ENCODE measurements around the gene MYO16.

The MYO16 gene

DNA sequence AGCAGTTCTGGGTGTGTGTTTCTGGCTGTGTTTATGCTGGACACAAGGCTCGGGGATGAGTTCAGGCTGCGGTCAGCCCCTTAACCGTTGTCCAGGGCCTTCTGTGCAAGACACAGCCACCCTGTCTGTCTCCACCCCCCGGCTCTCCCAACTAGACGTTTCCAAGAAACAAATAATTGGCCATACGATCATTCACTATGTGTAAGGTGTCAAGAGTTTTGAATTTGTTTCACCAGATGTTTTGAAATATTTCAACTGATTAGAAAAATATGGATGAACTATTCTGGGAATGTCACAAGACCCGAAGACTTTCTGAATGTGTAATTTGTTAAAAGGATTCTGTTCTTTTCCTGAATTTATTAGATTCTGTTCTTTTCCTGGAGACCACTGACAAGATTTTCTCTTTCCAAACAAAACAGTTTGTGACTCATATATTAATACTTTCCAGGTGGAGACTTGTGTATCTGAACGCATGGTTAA is 318.2 kb downstream of the MYO16 start:
- DNase-seq = no peak

GRCh38 chr13:108948251-108948671 is 318.9 kb downstream of the MYO16 start:
- DNase-seq = no peak

GRCh38 chr13:108950333-108951010 is 321.1 kb downstream of the MYO16 start:
- no peak for DNase-seq

DNA sequence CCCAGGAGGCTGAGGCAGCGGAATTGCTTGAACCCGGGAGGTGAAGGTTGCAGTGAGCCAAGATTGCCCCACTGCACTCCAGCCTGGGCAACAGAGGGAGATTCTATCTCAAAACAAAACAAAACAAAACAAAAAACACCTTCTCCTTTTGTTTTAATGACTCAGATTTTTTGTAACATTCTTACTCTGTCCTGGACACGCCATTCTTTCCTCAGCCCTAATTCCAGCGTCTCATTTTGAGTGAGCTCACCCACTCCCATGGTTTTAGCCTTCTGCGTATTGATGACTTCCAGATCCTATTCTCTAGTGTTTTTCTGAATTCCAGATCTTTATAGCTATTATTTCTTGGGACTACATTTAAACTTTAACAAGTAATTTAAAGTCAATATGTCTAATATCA is 326.3 kb downstream of the MYO16 start:
- no peak for DNase-seq

- no peak for DNase-seq
Observed at GRCh38 chr13:108957369-108958012, 328.1 kb downstream of the MYO16 start.

DNA sequence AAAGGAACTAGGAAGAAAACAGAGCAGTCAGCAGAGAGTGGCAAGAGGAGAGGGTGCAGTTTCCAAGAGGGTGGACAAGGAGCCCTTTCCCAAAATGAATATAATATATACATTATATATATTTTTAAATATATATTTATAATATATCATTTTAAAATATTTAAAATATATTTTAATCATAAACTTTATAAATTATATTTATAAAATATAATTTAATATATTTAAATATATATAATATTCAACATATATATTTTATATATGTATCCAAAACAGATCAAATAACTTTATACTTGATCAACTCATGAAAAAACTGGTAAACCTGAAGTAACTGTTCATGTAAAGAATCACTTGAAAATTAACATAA is 328.6 kb downstream of the MYO16 start:
- DNase-seq = no peak

- DNase-seq = no peak
Observed at GRCh38 chr13:108959234-108959633, 329.8 kb downstream of the MYO16 start.

DNA sequence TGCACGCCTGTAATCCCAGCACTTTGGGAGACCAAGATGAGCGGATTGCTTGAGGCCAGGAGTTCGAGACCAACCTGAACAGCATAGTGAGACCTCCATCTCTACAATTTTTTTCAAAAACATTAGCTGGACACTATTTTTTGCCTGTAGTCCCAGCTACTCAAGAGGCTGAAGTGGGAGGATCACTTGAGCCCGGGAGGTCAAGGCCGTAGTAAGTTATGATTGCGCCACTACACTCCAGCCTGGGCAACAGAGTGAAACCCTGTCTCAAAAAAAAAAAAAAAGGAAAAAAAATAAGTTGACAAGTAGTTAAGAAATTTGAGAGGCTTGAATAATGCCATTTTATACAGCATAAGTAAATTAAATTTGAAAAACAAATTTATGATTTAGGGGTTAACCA is 330.6 kb downstream of the MYO16 start:
- no peak for DNase-seq

GRCh38 chr13:108961542-108962125 is 332.2 kb downstream of the MYO16 start:
- DNase-seq = peak; percentile 83

DNA sequence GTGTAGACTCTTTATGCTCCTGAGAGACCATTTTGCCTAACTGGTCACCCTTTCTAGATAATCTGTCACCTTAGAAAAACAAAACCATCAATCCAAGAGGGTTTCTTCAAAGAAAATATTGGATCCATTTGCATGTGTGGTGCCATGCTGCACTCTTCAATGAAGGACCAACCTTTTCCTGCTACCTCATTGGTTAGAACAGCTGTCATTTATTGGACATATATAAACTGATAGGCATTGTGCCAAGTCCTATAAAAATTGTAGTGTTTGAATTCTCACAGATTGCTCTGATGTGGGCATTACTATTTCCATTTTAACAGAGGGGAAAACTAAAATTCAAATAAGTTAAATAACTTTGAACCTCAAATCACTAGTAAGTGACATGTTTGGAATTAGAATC is 333.2 kb downstream of the MYO16 start:
- no peak for DNase-seq

- no peak for DNase-seq
Observed at GRCh38 chr13:108963276-108963810, 333.9 kb downstream of the MYO16 start.

DNA sequence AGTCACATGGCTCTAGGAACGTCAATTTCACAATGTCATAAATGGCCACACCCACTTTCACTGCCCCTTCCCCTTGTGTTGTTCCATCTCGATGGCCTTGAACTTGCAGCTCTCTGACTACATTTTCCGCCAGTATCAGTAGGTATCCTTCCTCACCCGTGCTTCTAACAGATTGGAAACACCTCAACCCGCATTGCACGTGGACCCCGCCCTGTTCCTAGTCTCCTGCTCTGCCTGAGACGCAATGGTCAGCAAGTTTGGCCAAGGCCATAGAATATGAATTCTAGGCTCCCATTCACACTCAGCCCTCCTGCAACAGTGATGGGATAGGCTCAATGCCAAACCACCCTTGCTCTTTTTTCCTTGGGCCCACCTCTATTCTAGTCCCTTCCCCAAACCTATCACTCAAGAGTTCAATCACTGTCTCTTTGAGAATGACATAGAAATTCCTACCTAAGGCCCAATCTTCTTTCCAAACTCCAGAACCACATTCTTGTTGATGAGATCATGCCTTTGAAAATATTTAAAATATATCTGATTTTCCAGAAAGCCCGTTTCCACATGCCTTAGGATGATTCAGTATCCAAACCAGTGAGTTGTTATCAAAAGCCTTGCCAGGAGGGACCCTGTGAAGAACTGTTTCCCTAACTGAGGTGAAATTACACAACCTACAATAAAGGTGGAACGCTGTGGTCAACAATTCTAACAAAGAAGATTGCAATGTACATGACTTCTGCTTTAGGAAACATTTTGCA is 334.6 kb downstream of the MYO16 start:
- DNase-seq = no peak

DNA sequence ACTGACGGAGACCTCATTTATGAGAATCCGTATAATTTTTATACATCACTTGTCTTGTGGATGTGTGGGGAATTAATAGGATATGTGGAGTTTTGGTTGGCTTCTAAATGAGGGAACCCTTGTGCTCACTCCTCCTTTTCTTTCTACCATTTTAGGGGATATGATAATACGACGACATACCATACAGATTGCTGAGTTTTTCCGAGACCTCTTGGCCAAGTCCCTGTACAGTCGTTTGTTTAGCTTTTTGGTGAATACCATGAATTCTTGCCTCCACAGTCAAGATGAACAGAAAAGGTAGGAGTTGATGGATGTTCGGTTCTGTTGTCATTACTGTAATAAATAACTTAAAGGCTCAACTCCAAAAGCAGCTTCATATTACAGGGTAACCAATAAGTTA is 335.2 kb downstream of the MYO16 start:
- DNase-seq = no peak

- DNase-seq = no peak
Observed at GRCh38 chr13:108967371-108967770, 338.0 kb downstream of the MYO16 start.

DNA sequence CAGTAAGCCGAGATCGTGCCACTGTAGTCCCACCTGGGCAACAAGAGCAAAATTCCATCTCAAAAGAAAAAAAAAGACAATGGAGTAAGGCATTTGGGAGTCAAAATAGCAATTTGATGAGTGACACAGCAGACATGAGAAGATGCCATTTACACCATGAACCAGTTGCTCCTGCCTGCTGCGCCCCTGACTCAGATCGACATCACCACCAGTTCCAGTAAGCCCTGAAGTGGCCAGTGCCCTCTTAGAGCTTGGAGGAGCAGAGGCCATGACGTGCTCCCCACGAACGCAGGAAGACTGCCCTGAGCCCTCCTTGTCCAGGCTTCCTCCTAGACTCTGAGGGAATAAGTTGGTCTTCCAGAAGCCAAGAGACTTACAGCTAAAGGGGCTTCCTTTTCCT is 339.2 kb downstream of the MYO16 start:
- no peak for DNase-seq

DNA sequence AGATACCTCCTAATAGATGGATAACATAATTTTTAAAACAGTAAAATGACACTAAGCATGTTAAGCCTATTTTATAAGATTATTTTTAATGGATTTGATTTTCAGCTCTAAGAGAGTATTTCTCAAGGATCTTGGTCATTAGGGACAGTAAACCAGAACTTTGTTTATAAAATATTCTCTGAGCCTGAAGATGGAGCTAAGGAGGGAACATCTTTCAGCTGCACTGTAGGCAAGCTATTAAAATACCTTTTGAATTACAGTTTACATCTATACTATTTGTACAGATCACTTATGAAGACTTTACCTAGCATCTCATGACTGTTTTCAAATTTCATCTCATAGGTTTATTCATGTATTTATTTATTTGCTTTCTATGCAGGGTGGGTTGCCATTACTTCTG is 345.3 kb downstream of the MYO16 start:
- DNase-seq = no peak

DNA sequence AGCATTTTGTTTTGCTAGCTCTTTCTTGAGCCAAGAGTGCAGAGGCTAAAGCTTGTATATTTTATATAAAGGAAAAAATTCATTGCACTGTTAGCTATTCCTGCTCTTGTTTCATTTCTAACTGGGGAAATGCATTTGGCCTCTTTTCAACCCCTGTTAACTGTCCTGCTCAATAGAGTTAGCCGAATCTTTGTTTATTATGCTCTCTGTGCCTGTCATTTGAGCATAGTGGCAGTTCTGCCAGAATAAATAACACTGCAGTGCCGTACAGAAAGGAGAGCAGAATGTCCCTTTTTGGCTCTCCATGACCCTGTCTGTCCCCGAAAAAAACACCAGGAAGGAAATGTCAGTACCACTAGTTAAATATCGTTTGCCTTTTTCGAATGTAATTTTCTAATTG is 350.8 kb downstream of the MYO16 start:
- DNase-seq = peak; percentile 78

DNA sequence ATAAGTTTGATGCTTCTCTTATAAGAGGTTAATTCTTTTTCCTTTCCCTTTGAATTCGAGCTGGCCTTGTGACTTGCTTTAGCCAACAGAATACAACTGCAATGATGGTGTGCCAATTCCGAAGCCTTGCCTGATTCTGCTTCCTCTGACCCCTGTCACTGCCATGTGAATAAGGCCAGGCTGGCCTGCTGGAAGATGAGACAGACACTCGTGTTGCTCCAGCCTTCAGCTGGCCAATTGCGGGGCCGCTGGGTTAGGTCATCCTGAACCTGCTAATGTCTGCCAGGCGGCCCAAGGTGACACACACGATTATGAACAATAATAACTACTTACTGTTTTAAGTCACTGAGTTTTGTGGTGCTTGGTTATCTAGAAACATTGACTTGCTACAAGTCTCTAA is 352.0 kb downstream of the MYO16 start:
- DNase-seq = no peak

DNA sequence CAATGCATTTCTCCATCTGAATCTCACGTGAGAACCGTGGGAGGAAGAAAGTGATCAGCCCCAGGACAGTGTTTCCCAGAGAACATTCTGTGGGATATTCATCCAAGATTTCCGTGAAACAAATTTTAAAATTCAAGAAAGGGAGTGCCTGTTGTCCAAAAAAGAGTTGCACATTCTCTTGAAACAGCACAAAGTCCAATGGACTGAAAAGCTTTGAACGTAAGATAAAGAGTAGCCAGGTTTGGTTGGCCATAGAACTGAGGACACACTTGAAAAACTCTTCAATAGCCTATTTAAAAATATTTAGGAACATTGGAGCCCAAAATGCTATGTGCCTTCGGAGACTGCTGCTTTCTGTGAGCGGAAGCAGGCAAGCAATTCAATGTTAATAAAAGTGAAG is 353.9 kb downstream of the MYO16 start:
- no peak for DNase-seq

DNA sequence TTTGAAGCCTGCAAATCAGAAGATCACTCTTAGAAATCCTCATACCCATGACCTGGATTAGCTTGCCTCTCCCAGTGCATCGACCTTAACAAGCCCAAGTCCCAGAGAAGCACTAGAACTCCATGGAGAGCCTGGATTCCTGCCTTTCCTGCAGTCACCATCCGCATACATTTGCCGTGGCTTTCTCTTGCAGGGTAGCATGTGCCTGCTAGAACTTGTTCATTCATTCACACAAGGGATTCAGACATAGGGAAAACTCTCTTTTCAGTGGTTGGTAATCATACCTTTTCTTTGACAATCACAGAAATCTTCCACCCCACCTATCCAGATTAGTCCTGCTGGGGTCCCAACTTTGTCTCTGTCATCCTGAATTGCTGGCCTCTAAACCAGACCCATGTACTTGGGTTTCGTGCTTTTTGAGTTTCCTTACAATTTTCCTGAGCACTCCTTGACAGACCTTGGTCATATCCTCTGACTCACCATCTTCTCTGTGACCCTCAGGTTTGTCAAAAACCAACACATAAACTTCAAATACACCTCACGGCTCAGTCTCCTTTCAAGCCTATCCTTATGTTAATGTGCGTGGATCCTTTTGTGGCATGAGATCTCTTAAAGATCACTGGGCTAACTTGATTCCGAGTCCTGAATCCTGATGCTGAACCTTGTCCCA is 355.0 kb downstream of the MYO16 start:
- no peak for DNase-seq

DNA sequence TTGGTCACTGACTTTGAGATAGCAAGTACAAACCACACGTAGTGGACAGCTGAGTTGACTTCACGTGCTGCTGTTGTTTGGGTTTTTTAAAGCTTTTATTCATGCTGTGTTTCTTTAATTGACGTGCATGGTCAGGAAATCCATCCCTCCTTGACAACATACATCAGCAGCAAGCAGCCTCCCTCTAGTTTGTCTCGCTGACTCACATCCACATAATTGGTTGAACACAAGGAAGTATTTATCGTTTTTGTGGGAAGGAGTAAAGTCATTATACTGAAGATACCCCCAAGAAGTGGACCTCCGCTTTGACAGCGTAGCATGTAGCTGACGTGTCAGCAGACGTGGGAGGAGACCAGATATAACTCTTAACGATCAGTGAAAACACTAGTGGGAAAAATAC is 355.8 kb downstream of the MYO16 start:
- DNase-seq = no peak

DNA sequence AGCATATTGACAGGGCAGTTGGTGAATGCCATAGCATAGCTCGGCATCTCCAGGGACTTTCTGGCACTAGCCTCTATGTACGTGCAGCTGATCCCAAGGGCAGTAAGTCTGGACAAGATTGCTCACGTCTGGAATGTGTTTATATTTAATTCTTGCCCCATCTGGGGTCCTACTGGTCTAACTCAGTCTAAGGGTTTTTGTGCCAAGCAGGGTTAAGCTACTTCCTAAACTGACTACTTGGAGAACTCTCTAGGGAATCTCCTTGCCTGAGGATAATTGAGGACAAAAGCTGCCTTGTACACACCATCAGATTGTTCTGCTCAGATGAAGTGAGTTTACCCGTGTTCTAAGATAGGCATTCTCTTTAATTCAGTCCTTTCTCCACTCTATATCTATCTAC is 358.1 kb downstream of the MYO16 start:
- no peak for DNase-seq

GRCh38 chr13:108987944-108988343 is 358.5 kb downstream of the MYO16 start:
- DNase-seq = no peak

Measured in NCI-H774 (cell line).